HepG2 (cell line): ENCODE measurements around the gene ZBTB7A. TPM values are rescaled to one million over a fixed set of nuclear protein-coding genes. Genes with fewer than 3 reads are reported as not detected.

Experiments used
- ATF7 ChIP-seq, 2 experiments: fragments of 450-650 bp in 1 of 2; sonication (generic) in 1 of 2; formaldehyde crosslinking in 1 of 2; IDR thresholded peaks; 2 replicates each; pipeline versions ENCODE4 v1.4.0 to v1.6.1; 2016 to 2020; ENCODE audit warnings: antibody characterized with exemption in 1 of 2, mild to moderate bottlenecking in 1 of 2, missing genetic modification reagents in 1 of 2
- GTF3A ChIP-seq: sonication (generic); formaldehyde crosslinking; conservative IDR thresholded peaks from 2 replicates; pipeline ENCODE4 v1.4.0; 2020; ENCODE audit warnings: mild to moderate bottlenecking, missing genetic modification reagents
- KIAA2018 ChIP-seq: sonication (generic); formaldehyde crosslinking; IDR thresholded peaks from 2 replicates; pipeline ENCODE4 v1.5.0; 2020; ENCODE audit warnings: mild to moderate bottlenecking, missing genetic modification reagents, borderline replicate concordance
- RFX5 ChIP-seq: IDR thresholded peaks from 2 replicates; pipeline ENCODE4 v1.6.1; 2011; ENCODE audit warnings: low read depth, low read length, improper control_type of control experiment
- ZBTB46 ChIP-seq: sonication (generic); formaldehyde crosslinking; IDR thresholded peaks from 2 replicates; pipeline ENCODE4 v1.4.0; 2020; ENCODE audit warnings: mild to moderate bottlenecking, missing genetic modification reagents, borderline replicate concordance
- ZFAT ChIP-seq: sonication (generic); formaldehyde crosslinking; conservative IDR thresholded peaks from 2 replicates; pipeline ENCODE4 v1.8.1; 2023; ENCODE audit warnings: missing genetic modification reagents, inconsistent platforms
- polyA plus RNA-seq, 8 experiments: library from polyadenylated mRNA; depleted of rRNA in 3 of 8; stranded (reverse) in 7 of 8; unstranded in 1 of 8; fragments of >200 nt; fragmentation: Illumina TruSeq in 4 of 8; extraction: Trizol in 4 of 8; gene quantifications; 2 replicates each; pipeline versions ENCODE4 v1.2.1 to v1.2.3, GENCODE V29; 2011 to 2016; ENCODE audit warnings: low read depth in 4 of 8, missing spikeins in 1 of 8, mixed read lengths in 1 of 8; ENCODE audit not compliant: insufficient read depth in 1 of 8
- total RNA-seq, 5 experiments: library from RNA; depleted of rRNA; stranded (reverse); fragments of >200 nt; fragmentation: Illumina TruSeq; extraction: Trizol; gene quantifications; 2 replicates each; pipeline ENCODE4 v1.2.3, GENCODE V29; 2016; ENCODE audit warnings: low read depth in 1 of 5
- TF ChIP-seq, protein P1 (sequence below): sonication (generic); formaldehyde crosslinking; IDR thresholded peaks from 2 replicates; pipeline ENCODE4 v1.5.1; 2020; ENCODE audit warnings: missing genetic modification reagents, mild to moderate bottlenecking, borderline replicate concordance
- TF ChIP-seq, protein P2 (sequence below): sonication (generic); formaldehyde crosslinking; IDR thresholded peaks from 2 replicates; pipeline ENCODE4 v1.4.0; 2020; ENCODE audit warnings: mild to moderate bottlenecking, low read depth, missing genetic modification reagents

Gene ZBTB7A
- total and polyA plus RNA-seq, 2 of the 13 experiments (the other 11 are each of a cell fraction or from before 2014, with no cell fraction given) = 3.6 to 4.0 TPM

DNA sequence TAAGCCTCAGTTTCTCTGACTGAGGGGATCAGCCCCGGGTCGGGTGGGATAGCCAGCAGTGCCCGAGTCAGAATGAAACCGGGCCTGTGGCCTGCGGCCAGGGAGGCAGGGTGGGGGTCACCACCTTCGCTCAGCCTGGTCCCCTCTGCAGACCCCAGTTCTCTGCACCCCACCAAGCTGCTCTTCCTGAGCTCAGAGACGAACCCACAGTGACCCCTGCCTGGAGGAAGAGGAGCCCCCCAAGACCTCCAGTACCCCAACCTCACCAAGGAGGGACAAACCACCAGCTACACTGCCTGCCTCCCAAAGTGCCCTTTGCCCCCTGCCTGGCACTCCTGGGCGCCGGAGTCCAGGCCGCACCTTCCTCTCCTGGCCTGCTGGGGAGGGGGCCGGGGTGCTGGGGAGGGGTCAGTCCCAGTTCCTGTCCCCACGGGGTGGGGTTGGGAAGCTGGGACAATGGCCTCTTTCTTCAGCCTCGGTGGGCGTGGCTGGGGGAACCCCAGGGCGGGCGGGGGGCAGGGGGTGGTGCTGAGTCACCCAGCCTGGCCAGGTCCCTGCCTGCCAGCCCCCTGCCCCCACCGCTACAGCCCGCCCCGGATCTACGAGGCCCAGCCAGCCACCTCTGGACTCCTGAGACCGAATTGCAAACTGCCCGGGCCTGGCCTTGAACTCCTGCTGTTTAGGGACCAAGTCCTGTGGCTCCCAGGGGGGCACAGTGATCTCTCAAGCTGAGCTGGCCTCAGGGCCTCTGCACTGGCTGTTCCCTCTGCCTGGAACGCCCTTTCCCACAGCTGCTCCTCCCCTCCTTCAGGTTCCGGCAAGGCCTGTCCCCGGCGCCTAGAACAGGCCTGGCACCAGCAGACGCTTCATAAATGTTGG lies 14.3 kb downstream of the ZBTB7A start (continued):
- TF ChIP-seq, protein P1, sequence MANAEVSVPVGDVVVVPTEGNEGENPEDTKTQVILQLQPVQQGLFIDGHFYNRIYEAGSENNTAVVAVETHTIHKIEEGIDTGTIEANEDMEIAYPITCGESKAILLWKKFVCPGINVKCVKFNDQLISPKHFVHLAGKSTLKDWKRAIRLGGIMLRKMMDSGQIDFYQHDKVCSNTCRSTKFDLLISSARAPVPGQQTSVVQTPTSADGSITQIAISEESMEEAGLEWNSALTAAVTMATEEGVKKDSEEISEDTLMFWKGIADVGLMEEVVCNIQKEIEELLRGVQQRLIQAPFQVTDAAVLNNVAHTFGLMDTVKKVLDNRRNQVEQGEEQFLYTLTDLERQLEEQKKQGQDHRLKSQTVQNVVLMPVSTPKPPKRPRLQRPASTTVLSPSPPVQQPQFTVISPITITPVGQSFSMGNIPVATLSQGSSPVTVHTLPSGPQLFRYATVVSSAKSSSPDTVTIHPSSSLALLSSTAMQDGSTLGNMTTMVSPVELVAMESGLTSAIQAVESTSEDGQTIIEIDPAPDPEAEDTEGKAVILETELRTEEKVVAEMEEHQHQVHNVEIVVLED (CRISPR knock-in tag) = peak; percentile 73; the same call in 1 of the 2 replicates
- TF ChIP-seq KIAA2018 (CRISPR knock-in tag) = no peak
- no peak for TF ChIP-seq ATF7 (IDR thresholded peaks at IDR 0.05)
- TF ChIP-seq ATF7 (CRISPR knock-in tag; IDR thresholded peaks at IDR 0.05) = peak; percentile 33; the same call in 1 of the 2 replicates
- TF ChIP-seq ZBTB46 = peak; percentile 28; the same call in 1 of the 2 replicates
- TF ChIP-seq, protein P2, sequence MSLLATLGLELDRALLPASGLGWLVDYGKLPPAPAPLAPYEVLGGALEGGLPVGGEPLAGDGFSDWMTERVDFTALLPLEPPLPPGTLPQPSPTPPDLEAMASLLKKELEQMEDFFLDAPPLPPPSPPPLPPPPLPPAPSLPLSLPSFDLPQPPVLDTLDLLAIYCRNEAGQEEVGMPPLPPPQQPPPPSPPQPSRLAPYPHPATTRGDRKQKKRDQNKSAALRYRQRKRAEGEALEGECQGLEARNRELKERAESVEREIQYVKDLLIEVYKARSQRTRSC = no peak
- no peak for TF ChIP-seq RFX5
- TF ChIP-seq ZFAT (CRISPR knock-in tag) = no peak
- TF ChIP-seq GTF3A = no peak
